ENCODE data around the gene SUPT4H1.
A peak's percentile ranks its signal among the peaks of the same experiment; 100 is the strongest.
"Not testable (repeated sequence)": the region's sequence is repeated elsewhere in the genome, so short reads cannot be mapped to it uniquely, and the experiment has no call there.

Gene SUPT4H1

DNA sequence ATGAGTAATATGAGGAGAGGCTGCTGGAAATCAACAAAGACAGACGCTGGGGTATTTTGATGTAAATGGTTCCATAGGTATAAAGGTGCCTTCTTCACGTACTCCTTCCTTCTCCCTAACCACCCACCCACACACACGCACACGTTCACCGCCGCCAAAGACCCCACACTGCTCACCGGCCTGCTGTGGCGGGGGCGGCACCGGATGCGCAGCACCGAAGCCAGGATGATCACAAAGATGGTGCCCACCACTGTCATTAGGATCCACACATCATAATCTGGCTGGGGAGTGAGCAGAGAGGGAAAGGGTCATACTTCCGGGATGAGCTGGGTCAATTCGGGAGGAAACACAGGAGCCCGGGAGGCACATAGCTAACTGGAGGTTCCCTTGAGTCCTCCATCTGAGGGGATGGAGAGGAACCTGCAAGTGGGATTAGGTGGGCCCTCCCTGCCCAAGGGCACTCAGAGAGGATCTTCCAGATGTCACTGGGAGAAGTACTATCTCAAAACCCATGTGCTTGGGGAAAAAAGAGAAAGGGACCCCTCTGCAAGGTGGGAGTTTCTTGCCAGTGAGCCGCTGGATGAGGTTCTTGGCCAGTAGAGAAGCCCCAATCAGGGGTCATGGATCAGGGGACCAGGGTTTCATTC is 10.5 kb upstream of the SUPT4H1 start:
- no peak for DNase-seq

DNA sequence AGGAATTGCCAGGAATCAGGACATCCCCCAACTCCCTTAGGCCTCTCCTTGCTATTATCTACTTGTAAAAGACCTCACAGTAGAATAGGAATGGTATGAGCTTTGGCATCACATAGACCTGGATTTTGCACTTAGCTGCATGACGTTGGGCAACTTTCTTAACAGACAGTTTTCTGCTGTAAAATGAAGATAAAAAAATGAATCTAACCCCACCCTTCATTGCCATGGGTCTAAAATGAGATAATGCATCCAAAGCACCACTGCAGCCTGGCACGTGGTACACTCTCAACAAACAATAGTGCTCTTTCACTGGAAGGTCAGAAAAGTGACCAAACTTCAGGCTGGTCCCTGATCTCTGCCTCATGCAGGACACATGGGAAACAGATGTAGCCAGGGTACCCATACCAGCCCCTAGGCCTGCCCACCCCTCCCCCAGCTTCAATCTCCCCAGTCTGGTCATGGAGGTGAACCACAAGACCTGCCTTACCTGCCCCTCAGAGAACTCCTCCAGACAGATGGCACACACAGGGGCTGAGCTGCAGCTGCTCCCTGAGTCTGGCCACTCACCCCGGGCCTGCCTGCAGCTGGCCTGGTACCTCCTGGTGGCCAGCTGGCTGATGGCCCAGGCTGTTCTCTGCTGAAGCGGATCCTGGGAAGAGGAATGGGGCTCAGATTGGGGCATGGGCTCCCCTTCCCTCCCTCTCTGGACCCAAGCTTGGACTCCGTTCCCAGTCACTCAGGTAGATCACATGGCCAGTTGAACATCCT is 8.5 kb upstream of the SUPT4H1 start:
- no peak for DNase-seq

DNA sequence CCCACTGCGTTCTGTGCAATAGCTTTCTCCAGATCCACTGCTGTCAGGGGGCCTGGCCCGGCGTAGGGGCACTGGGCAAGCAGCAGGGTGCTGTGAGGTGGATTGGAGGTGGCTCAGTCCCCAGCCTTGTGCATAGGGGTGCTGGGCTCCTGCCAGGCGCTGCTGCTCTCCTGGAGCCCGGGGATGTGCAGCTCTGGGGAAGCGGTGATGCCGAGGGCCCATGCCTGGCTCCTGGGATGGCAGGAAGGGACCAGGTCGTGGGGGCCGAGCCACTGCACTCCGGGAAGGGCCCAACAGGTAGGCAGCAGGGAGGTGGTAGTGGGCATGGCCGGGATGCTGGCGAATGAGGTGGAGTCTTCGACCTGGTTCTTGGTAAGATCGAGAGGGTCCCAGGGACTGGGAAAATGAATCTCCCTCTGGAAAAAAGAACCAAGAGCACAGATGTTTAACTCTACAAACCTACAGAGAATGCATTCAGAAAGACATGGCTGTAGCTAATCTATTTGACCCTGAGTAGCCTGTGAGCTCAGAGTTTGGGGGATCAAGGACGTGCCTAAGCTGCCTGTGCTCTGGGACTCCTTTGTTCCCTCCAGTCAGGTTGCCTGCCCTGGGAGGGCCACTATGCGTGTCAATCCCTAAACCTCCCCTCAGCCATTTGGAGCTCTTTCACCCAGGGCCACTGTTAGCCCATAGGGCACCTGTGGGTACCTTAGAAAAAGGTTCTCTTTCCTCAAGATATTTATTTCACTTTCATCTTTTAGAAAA is 6.6 kb upstream of the SUPT4H1 start:
- DNase-seq: no peak

DNA sequence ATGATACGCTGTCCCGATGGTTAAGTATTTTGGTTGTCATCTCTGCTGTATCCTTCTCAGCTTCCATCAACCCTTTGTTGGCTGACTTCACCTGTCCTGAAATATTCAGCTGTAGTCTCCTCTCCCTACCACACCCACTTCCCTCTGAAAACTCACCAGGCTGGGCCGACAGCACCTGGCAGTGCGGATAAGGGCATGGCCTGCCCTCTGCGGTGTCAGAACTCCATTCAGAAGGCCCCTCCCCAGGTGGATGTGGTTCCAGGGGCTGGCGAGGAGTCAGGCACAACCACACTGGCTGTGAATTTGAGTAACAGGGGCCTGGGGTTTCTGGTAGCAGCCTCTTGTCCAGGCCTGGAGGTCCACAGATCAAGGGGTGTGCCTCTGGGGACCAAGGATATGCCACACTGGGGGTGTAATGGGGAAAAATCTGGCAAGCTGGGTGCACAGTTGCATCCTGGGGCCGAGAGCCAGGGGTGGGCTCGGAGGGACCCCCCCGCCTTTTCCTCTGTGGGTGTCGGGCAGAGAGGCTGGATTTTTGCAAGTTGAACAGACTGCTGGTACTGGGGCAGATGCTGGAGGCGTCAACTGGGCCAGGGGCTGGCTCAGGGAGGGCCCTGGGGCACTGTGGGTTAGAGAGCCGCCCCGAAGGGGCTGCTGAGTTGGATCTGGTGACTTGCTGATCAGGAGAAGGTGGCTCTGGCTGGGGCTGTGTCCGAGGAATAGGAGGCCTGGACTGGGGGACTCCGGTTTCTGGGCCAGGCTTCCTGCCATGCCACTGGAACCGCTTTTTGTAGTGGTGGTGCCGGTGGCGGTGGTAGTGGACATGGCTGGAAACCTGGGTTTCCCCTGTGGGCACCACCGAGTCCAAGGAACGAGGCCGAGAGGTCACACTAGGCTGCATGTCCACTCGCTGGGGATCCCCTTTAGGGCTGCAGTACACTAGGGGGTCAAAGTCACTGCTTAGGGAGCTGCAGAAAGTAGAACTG is 5.6 kb upstream of the SUPT4H1 start:
- DNase-seq: no peak

DNA sequence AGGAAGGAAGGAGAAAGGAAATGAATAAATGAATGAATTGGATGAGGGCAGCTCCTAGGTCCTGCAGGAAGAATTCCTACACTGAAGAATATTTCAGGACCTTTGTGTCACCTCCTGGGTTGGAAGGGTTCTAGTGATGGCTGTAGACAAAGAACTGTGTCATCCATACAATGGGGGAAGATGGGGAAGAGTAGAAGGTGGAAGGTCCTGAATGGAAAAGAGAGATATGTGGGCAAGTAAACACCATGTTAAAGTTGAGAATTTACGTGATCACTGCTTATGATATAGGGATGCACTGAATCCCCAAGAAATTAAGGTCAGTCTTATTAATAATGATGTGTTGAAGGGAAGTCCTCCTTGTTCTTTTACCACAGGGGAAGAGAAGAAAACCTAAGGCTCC is 4.2 kb upstream of the SUPT4H1 start:
- DNase-seq: no peak

DNA sequence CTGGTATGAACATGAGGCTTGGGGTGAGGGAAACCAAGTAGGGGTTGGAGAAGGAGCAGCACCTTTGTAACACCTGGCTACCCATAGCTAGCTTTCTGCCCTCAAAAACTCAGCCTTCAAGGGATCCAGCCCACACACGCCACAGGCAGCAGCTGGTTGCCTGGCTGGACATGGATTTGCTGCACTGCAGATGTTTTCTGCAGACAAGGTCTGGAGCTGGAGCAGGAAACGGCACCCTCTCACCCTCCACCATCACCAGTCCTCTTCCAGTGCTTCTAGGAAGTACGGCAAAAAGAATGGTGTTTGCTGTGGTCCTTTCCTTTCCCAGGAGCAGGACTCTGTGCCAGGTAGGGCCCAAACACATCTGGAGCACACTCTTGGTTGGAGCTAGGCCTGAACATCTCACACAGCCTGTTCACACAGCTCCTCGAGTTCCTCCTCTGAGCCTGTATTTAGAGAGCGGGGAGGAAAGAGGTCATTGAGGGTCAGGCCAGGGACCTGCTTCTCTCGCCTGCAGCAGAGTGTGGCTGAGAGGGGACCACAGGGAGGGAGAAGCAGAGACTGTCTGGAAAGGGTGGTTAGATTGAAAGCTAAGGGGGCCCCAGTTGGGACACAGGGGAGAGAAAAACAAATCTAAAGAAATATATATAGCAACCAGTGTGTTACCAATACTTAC is 2.7 kb upstream of the SUPT4H1 start:
- DNase-seq: no peak

DNA sequence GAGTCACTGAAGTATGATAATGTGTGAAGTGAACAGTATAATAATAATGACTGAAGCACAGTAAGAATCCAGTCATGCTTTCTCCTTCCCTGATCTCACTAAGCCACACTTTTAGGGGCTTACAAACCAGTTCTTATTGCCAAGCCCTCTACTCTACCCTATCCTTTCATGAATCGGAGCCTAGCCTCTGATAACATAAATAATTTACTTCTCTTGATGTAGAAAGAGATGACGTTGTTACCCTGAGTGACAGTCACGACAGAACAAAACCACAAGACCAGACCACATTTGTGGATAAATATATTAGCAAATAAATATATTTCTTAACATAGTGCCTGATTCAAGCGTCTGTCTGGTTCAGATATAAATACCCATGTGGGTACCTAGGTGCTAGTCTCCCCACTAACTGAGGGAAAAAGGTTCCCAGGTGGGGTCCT is 1.4 kb upstream of the SUPT4H1 start:
- DNase-seq: no peak

DNA sequence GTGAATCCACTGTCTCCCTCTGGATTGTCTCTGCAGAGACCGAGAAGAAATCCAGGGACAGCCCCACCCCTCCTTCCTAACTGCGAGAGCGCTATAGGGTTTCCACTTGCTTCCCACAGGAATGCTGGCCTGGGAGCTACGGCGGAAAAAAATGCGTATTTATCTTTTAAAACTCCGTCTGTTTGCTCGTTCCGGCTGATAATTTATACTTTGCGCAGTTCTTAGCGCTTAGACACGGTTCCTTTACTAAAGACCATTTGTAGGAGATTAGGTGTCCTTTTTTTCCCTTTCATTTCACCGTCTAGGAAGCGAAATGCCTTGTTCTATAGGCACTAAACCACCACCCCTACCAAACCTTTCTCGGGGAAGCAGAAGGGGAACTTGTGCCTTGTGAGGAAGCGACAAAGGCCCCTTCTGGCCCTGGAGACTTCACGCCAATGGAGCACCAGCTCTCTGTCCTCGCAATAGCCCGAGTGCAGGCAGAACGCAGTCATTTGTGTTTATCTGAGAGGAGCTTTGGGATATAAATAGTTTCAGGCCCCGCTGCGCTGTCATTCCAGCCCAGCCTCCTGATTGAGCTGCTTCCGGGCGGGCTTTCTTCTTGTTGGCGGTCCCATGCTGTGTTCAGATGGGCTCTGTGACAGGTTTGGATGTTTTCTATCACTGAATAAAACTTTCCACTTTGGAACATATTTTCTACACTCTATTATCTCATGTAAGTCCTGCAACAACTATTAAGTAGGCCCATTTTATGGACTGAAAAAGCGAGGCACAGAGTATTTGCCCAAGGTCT is 791 bp upstream of the SUPT4H1 start:
- DNase-seq: peak; percentile 20

DNA sequence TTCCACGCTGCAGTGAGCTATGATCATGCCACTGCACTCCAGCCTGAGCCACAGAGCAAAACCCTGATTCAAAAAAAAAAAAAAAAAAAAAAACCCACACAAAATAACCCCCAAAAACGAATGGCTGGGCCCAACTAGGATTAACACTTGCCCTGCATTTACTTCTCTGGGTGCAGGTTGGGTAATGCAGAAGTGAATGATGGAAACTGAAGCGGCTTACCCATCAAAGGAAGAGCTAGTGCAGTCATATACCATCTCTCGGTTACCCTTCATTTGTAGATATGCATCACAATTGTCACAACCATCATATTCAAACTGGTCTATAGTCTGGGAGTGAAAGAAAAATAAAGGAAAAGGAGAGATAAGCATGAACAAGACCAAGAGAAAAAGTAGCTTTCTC is 819 bp downstream of the SUPT4H1 start:
- no peak for DNase-seq

DNA sequence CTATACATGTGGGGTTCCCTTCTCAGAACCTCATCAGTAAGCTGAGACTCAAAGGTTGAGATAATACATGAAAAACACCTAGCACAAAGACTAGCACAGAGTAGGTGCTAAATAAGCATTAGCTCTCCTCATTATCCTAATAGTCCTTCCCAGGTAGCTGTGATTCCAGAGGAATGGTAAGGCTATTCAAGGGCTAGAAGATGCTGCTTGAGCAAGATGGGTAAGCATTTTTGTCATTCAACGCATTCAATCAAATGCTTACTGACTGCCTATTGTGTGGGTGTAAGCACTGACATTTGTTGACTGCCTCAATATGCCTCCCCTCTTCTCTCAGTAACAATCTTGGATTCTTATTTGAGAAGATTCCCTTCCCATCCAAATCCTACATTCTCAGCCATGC is 4.0 kb downstream of the SUPT4H1 start:
- no peak for DNase-seq

DNA sequence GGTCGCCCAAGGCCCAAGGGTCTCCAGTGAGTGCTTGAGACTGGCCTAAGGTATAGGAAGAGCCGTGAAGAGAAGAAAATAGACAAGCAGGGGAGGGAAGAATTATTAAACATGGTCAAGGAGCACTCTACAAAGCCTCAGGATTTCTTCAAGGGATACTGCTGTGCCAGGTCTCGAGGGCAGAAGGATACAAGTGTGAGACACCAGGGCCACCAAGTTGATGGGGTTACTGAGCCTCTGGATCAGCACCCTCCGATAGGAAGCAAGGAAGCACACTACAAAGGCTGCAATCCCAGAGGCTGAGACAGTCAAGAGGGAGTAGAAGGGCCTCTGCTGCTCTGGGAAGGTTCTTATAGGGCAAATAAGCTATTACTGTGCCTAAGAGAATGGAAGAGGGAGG is 6.5 kb downstream of the SUPT4H1 start:
- DNase-seq: no peak

DNA sequence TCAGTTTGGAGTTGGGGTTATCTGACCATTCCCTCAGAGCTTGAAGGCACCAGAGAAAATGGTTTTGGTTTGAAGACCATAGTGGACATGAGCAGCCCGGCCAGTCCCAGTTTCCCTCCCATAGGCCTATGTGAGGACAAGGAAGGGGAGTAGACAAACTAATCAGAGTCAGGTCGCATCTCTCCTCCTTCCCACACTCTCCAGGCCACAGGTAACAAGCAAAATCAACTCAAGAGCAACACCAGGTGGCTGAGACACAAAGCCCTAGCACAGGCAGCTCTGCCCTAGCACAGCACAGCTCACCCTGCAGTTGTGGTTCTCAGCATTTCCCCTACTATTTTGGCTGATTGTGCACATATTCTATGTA is 7.2 kb downstream of the SUPT4H1 start:
- DNase-seq: no peak

DNA sequence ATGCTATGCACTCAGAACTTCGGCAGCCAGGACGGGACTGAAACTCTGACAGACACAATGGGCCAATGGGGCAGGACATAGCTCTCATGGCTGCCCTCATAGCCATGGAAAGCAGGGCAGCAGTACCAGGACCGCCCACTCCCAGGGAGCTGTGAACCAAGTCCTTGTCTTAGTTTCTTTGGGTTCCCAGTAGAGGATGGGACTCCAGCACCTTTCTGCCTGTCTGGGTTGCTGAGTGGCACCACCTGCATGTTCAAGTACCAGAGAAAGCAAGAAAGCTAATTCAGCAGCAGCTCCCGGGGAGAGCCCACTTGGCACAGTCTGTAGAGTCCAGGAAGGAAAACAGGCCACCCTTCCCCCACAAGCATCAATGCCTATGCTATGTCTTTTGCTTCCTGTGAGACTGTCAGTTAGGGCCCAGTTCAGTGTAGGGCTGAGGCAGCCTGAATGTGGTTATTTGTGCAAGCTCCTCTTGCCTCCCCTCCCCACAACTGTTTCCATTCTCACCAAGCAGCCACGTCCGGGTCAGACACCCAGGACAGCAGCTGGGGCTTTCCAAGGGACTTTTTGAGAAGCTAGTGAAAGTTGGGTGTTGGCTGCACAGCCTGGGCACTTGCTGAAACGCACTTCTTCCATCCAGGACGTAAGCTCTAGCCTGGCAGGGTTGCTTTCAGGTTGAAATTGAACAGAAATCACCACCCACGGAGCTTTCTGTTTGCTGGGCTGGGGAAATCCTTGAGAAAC is 7.8 kb downstream of the SUPT4H1 start:
- no peak for DNase-seq

DNA sequence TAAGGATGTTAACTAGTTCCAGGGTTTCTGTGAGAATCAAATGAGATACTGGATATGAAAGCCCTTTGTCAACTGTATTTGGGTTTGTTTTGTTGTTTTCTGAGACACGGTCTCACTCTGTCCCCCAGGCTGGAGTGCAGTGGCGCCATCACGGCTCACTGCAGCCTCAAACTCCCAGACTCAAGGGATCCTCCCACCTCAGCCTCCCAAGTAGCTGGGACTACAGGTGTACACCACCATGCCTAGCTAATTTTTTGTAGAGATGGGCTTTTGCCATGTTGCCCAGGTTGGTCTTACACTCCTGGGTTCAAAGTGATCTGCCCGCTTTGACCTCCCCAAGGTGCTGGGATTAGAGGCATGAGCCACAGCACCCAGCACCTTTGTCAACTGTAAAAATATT is 8.9 kb downstream of the SUPT4H1 start:
- DNase-seq: no peak

DNA sequence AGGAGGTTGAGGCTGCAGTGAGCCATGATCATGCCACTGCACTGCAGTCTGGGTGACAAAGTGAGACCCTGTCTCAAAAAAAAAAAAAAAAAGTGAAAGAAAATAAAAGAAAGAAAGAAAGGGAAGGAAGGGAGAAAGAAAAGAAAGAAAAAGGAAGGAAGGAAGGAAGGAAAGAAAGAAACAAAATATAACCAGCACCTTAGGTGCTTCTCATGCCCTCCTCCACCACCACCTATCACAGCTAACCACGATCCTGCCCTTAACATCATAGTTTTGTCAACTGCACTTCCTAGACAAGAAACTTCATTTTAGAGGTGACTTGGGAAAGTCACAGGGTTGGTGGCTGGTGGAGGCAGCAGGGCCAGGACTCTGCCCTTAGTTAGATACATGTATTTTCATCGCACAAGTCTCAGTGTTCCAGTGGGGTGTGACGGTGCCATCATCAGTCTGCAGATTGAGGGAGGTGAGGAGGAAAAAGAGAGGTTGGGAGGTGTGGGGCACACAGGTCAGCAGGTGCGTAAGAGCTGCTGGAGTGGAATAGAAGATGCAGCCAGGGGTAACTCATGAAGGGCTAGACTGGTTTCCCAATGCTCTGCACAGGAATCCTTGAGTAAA is 10.0 kb downstream of the SUPT4H1 start:
- no peak for DNase-seq

DNA sequence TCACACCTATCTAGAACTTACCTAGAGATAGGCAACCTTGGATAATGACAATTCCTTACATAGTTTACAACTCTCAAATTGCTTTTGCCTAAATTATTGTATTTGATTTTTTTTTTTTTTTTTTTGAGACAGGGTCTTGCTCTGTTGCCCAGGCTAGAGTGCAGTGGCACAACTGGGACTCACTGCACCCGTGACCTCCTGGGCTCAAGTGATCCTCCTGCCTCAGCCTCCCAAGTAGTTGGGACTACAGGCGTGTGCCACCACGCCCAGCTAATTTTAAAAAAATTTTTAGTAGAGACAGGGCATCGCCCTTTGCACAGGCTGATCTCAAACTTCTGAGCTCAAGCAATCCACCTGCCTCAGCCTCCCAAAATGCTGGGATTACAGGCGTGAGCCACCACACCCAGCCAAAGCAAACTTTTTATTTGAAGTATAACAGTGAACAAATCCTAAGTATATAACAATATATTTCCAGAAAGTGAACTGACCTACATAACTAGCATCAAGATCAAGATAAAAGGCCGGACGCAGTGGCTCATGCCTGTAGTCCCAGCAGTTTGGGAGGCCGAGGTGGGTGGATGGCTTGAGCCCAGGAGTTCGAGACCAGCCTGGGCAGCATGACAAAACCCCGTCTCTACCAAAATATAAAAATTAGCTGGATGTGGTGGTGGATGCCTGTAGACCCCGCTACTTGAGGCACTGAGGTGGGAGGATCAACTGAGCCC is 10.7 kb downstream of the SUPT4H1 start:
- not testable (repeated sequence) for DNase-seq

DNA sequence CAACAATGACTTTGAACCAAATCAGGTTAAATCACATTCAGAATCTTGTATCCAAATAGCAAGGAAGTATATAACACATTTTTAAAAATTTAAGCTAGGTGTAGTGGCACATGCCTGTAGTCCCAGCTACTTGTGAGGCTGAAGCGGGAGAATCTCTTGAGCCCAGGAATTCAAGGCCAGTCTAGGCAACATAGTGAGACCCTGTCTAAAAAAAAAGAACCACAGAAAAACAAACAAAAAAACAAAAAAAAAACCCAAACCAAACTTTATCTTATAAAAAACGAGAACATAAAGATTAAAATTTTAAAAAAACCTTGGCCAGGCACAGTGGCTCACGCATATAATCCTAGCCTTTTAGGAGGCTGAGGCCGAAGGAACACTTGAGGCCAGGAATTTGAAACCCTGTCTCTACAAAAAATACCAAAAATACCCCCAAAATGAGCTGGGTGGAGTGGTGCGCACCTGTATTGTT is 11.6 kb downstream of the SUPT4H1 start:
- no peak for DNase-seq

DNA sequence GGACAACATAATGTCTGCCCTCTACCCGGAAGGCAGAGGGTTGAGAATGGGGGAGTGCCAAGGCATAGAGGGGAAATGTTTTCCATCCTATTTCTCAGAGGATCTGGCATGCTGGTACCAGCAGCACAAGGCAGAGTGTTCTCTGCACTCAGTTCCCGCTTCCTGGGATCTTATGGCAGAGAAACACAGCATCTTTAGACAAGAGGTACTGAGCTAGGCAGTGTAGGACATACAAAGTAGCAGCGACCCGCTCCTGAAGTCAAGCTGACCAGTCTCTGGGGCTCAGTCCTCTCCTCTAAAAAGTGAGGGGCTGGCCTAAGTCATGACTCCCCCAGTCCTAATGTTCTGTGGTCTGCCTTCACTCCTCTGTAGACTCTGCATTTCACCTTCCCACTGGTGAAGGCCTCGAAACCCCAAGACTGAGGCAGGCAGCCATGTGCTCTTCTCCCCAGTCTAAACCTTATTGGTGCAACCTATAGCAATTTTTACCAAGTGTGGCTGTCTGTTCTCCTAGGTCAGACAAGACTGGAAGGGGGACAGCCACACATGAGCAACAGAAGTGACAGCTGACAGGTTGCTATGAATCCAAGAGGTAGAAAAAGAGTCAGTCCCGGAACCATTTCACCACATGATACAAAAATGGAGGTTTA is 12.1 kb downstream of the SUPT4H1 start:
- no peak for DNase-seq
